Measurements from ENCODE around the gene RAB1B. TPM values are rescaled to one million over a fixed set of nuclear protein-coding genes. Genes with fewer than 3 reads are reported as not detected.

RAB1B gene
- total RNA-seq, 1 donor from 2014 or later: 138 TPM

- peaks cover 31% of the 10 kb centered on the region for H3K4me1 ChIP-seq
- H3K27me3 ChIP-seq (ENCODE audit: low read depth): peaks cover 39% of the 10 kb centered on the region
- intact Hi-C loops (cut with DNase I): no loop called here
- H3K9me3 ChIP-seq: no peaks in the 10 kb centered on the region
- H3K4me3 ChIP-seq: peak overlapping the region; percentile 51
- ATAC-seq (no peak), DNase-seq (no peak)
- TF ChIP-seq, protein P1, sequence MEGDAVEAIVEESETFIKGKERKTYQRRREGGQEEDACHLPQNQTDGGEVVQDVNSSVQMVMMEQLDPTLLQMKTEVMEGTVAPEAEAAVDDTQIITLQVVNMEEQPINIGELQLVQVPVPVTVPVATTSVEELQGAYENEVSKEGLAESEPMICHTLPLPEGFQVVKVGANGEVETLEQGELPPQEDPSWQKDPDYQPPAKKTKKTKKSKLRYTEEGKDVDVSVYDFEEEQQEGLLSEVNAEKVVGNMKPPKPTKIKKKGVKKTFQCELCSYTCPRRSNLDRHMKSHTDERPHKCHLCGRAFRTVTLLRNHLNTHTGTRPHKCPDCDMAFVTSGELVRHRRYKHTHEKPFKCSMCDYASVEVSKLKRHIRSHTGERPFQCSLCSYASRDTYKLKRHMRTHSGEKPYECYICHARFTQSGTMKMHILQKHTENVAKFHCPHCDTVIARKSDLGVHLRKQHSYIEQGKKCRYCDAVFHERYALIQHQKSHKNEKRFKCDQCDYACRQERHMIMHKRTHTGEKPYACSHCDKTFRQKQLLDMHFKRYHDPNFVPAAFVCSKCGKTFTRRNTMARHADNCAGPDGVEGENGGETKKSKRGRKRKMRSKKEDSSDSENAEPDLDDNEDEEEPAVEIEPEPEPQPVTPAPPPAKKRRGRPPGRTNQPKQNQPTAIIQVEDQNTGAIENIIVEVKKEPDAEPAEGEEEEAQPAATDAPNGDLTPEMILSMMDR (IDR thresholded peaks at IDR 0.05): no peak
- H3K36me3 ChIP-seq: peaks cover 5% of the 10 kb centered on the region
- H3K27ac ChIP-seq: no peak overlapping the region
Observed at GRCh38 chr11:66291303-66291705, 22.9 kb downstream of the RAB1B start.

- Histone ChIP-seq H3K9me3 (no peaks in the 10 kb centered on the region), H3K27me3 (ENCODE audit: low read depth) (peaks cover 39% of the 10 kb centered on the region), H3K27ac (no peak within 1 kb of the TSS), H3K4me3 (peak within 1 kb of the TSS; percentile 51), H3K36me3 (no peaks in the 10 kb centered on the region), H3K4me1 (peaks cover 30% of the 10 kb centered on the region)
- ATAC-seq: no peak
- DNase-seq: no peak
- TF ChIP-seq, protein P1 (IDR thresholded peaks at IDR 0.05): no peak
- intact Hi-C loops (cut with DNase I): no loop called here
Observed at GRCh38 chr11:66291706-66292542, 23.5 kb downstream of the RAB1B start, which contains the start of gene TMEM151A. TMEM151A (plus strand) TSS chr11:66291894; CDS start chr11:66292014, 120 bp downstream.

DNA sequence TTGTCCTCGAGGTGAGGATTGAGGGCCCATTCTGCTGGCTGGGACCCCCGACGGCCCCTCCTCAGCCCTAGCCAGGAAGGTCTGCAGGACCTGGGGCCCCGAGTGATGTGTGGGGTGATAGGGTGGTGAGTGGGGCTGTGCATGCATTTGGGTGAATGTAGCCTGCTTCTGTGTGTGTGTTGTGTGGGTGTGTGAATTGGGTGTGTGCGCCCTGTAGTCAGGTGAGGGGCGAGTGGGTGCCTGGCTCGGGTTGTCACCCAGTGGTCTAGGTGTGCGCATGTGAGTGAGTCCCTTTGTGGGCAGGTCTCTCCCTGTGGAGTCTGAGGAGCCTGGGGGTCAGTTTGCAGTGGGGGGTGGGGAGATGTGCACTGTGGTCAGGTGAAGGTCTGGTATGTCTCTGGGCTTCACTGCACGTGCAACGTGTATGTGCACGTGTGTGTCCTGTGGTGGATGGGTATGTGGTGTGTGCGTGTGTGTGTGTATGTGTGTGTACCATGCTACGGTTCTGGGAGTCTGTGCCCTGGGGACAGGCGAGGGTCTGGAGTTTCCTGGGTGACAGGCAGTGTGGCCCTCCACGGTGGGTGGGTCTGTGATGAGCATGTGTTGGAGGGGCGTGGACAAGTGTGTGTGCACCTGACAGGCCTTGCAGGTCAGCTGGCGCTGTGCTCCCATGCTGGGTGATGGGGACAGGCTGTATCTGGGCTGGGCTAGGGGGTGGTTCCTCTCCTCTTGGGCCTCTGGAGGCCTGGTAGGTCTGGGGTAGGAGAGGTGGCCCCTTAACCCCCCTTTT is 24.3 kb downstream of the RAB1B start:
- Histone ChIP-seq H3K36me3 (no peaks in the 10 kb centered on the region), H3K27me3 (ENCODE audit: low read depth) (peaks cover 39% of the 10 kb centered on the region), H3K4me1 (peaks cover 22% of the 10 kb centered on the region), H3K9me3 (no peaks in the 10 kb centered on the region), H3K27ac (no peak overlapping the region), H3K4me3 (peak overlapping the region; percentile 51)
- ATAC-seq (no peak), DNase-seq (no peak)
- intact Hi-C loops (cut with DNase I): no loop called here
- TF ChIP-seq, protein P1 (IDR thresholded peaks at IDR 0.05): no peak

DNA sequence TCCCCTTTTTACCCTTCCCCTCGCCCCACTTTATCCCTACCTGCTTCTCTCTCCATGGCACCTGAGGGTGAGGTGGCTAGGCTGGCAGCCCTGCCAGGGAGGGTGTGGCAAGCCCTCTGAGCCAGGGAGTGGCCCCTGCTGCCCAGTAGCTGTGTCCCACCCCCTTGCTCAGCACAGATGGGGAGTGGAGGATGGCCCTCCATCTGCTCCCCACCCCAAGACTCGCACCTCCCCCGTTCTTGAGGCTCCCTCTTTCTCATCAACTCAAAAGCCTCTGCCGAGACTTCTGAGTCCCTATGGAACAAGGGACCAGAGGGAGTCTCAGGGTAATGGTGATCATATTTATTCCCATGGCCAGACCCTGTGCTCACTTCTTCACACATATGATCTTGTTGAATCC is 24.9 kb downstream of the RAB1B start:
- intact Hi-C loops (cut with DNase I): no loop called here
- ATAC-seq (no peak), DNase-seq (no peak)
- Histone ChIP-seq H3K27me3 (ENCODE audit: low read depth) (peaks cover 39% of the 10 kb centered on the region), H3K27ac (no peak overlapping the region), H3K36me3 (no peaks in the 10 kb centered on the region), H3K9me3 (no peaks in the 10 kb centered on the region), H3K4me1 (peaks cover 16% of the 10 kb centered on the region), H3K4me3 (no peak overlapping the region)
- TF ChIP-seq, protein P1 (IDR thresholded peaks at IDR 0.05): no peak

GRCh38 chr11:66293777-66294625 is 25.6 kb downstream of the RAB1B start:
- intact Hi-C loops (cut with DNase I): no loop called here
- no peak for ATAC-seq
- Histone ChIP-seq H3K4me3 (no peak overlapping the region), H3K9me3 (no peaks in the 10 kb centered on the region), H3K4me1 (peaks cover 16% of the 10 kb centered on the region), H3K27ac (no peak overlapping the region), H3K27me3 (ENCODE audit: low read depth) (peaks cover 39% of the 10 kb centered on the region), H3K36me3 (no peaks in the 10 kb centered on the region)
- DNase-seq: no peak
- TF ChIP-seq, protein P1 (IDR thresholded peaks at IDR 0.05): no peak
